A549 (cell line): ENCODE results near the gene SIRT4. TPM values are rescaled to one million over a fixed set of nuclear protein-coding genes. Genes with fewer than 3 reads are reported as not detected.

ENCODE experiments used
- BHLHE40 ChIP-seq: IDR thresholded peaks from 2 replicates; pipeline ENCODE4 v1.6.1; 2012; ENCODE audit warnings: low read depth, low read length, inconsistent platforms
- CBX2 ChIP-seq: fragments of 200-600 bp; sonication (generic); IDR thresholded peaks from 2 replicates; pipeline ENCODE4 v1.6.1; 2016; ENCODE audit warnings: low read depth, mild to moderate bottlenecking, borderline replicate concordance
- CEBPB ChIP-seq, 2 experiments: fragments of >200 bp in 1 of 2; sonication (Bioruptor Twin) in 1 of 2; formaldehyde crosslinking in 1 of 2; IDR thresholded peaks; 2 replicates each; pipeline ENCODE4 v1.6.1; 2012 to 2016
- EHMT2 ChIP-seq: fragments of 200-600 bp; sonication (generic); IDR thresholded peaks from 2 replicates; pipeline ENCODE4 v1.6.1; 2016; ENCODE audit warnings: antibody characterized with exemption, low read depth, mild to moderate bottlenecking, moderate library complexity
- ESRRA ChIP-seq: fragments of 150-350 bp; IDR thresholded peaks from 2 replicates; pipeline ENCODE4 v1.6.1; 2014; ENCODE audit warnings: mild to moderate bottlenecking, low read length, borderline replicate concordance
- FOXS1 ChIP-seq: fragments of 250-450 bp; sonication (Bioruptor Pico); IDR thresholded peaks from 2 replicates; pipeline ENCODE4 v1.5.0; 2020; ENCODE audit warnings: mild to moderate bottlenecking, moderate library complexity
- JUN ChIP-seq, 2 experiments: fragments of >200 bp; sonication (Bioruptor Twin); formaldehyde crosslinking; IDR thresholded peaks; 2 replicates in 1 of 2; 3 replicates in 1 of 2; pipeline ENCODE4 v1.6.1; 2016 to 2017
- KDM5A ChIP-seq: fragments of 200-600 bp; sonication (generic); IDR thresholded peaks from 2 replicates; pipeline ENCODE4 v1.6.1; 2016; ENCODE audit warnings: antibody characterized with exemption, mild to moderate bottlenecking
- NR3C1 ChIP-seq: fragments of >200 bp; sonication (Bioruptor Twin); formaldehyde crosslinking; IDR thresholded peaks from 3 replicates; pipeline ENCODE4 v1.6.1; 2017
- RAD21 ChIP-seq, 2 experiments: fragments of >200 bp in 1 of 2; sonication (Bioruptor Twin) in 1 of 2; formaldehyde crosslinking in 1 of 2; IDR thresholded peaks in 1 of 2; conservative IDR thresholded peaks in 1 of 2; 2 replicates in 1 of 2; 3 replicates in 1 of 2; pipeline ENCODE4 v1.6.1; 2012 to 2018; ENCODE audit warnings: inconsistent platforms in 1 of 2
- RARB ChIP-seq: fragments of 250-450 bp; sonication (Bioruptor Pico); IDR thresholded peaks from 2 replicates; pipeline ENCODE4 v1.8.0; 2021; ENCODE audit warnings: mild to moderate bottlenecking, moderate library complexity
- RNF2 ChIP-seq: fragments of 200-600 bp; sonication (generic); IDR thresholded peaks from 2 replicates; pipeline ENCODE4 v1.6.1; 2016; ENCODE audit warnings: low read depth, mild to moderate bottlenecking, antibody characterized with exemption, moderate library complexity, borderline replicate concordance
- SMC3 ChIP-seq: fragments of >200 bp; sonication (Bioruptor Twin); formaldehyde crosslinking; IDR thresholded peaks from 3 replicates; pipeline ENCODE4 v1.6.1; 2018; ENCODE audit warnings: inconsistent platforms
- TFCP2L1 ChIP-seq: fragments of 250-450 bp; sonication (Bioruptor Pico); IDR thresholded peaks from 2 replicates; pipeline ENCODE4 v1.5.0; 2021; ENCODE audit warnings: mild to moderate bottlenecking
- TP53 ChIP-seq: fragments of 250-450 bp; sonication (Bioruptor Pico); IDR thresholded peaks from 2 replicates; pipeline ENCODE4 v1.5.0; 2021; ENCODE audit warnings: mild to moderate bottlenecking, moderate library complexity
- ZSCAN20 ChIP-seq: fragments of 250-450 bp; sonication (Bioruptor Pico); IDR thresholded peaks from 2 replicates; pipeline ENCODE4 v1.8.0; 2022; ENCODE audit warnings: mild to moderate bottlenecking, moderate library complexity
- polyA plus RNA-seq, 4 experiments: library from polyadenylated mRNA; depleted of rRNA in 3 of 4; stranded (reverse); fragments of >200 nt; fragmentation: RNase III in 1 of 4; extraction: RNeasy Plus Mini Kit Qiagen cat#74134 plus additional on column Dnase treatment in 1 of 4; gene quantifications; 2 replicates in 3 of 4; 3 replicates in 1 of 4; pipeline ENCODE4 v1.2.3, GENCODE V29; 2011 to 2017
- TF ChIP-seq, protein P1 (sequence below): fragments of 250-450 bp; sonication (Bioruptor Pico); IDR thresholded peaks from 2 replicates; pipeline ENCODE4 v1.5.0; 2021; ENCODE audit warnings: mild to moderate bottlenecking, moderate library complexity, borderline replicate concordance
- TF ChIP-seq, protein P2 (sequence below): IDR thresholded peaks from 2 replicates; pipeline ENCODE4 v1.6.1; 2012
- TF ChIP-seq, protein P3 (sequence below): fragments of >200 bp; sonication (Bioruptor Twin); formaldehyde crosslinking; IDR thresholded peaks from 3 replicates; pipeline ENCODE4 v1.6.1; 2016
- TF ChIP-seq, protein P4 (sequence below): IDR thresholded peaks from 2 replicates; pipeline ENCODE4 v1.6.1; 2012; ENCODE audit warnings: low read depth, borderline replicate concordance
- TF ChIP-seq, protein P5 (sequence below): fragments of 450-650 bp; IDR thresholded peaks from 2 replicates; pipeline ENCODE4 v1.6.1; 2014; ENCODE audit warnings: antibody characterized with exemption

The SIRT4 gene
- polyA plus RNA-seq, 2 of the 4 experiments (the other 2 are of a cell fraction): 1.6 TPM

DNA sequence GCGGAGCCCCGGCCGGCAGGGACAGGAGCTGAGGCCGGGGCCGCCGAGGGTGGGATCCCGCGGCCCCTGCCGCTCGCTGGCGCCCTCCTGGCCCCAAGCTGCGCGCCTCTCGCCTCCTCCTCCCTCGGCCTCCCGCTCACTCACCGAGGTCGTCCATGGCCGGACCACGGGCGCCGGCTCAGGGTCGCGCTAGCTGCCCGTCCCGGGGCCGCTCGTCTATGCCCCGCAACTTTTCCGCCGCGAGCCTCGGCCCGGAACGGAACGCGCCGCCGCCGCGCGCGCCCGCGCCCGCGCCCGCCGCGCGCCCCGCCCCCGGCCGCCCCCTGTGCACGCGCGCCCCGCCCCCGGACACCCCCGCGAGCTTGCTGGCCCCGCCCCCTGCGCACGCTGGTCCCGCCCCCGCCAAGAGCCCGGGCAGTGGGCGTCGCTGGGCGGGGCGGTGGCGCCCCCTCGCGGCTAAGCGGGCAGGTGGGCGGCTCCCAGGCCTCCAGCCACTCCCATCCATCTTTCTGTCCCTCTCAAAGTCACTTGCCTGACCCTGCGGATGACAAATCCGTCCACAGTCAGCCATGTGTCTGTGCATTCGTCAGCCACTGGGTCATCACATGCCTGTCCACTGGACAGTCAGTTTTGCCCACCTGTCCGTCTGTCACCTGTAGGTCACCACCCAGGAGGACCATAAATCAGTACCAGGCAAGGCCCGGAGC lies 36.5 kb upstream of the SIRT4 start, which contains the start of gene PXN (continued):
- no peak for TF ChIP-seq ZSCAN20
- TF ChIP-seq, protein P1, sequence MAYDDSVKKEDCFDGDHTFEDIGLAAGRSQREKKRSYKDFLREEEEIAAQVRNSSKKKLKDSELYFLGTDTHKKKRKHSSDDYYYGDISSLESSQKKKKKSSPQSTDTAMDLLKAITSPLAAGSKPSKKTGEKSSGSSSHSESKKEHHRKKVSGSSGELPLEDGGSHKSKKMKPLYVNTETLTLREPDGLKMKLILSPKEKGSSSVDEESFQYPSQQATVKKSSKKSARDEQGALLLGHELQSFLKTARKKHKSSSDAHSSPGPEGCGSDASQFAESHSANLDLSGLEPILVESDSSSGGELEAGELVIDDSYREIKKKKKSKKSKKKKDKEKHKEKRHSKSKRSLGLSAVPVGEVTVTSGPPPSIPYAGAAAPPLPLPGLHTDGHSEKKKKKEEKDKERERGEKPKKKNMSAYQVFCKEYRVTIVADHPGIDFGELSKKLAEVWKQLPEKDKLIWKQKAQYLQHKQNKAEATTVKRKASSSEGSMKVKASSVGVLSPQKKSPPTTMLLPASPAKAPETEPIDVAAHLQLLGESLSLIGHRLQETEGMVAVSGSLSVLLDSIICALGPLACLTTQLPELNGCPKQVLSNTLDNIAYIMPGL (CRISPR knock-in tag): no peak
- TF ChIP-seq TP53 (CRISPR knock-in tag): no peak
- TF ChIP-seq FOXS1 (CRISPR knock-in tag): no peak
- TF ChIP-seq KDM5A: no peak
- TF ChIP-seq RNF2: no peak
- TF ChIP-seq TFCP2L1 (CRISPR knock-in tag): no peak
- TF ChIP-seq BHLHE40: no peak
- TF ChIP-seq, protein P2, sequence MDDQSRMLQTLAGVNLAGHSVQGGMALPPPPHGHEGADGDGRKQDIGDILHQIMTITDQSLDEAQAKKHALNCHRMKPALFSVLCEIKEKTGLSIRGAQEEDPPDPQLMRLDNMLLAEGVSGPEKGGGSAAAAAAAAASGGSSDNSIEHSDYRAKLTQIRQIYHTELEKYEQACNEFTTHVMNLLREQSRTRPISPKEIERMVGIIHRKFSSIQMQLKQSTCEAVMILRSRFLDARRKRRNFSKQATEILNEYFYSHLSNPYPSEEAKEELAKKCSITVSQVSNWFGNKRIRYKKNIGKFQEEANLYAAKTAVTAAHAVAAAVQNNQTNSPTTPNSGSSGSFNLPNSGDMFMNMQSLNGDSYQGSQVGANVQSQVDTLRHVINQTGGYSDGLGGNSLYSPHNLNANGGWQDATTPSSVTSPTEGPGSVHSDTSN: no peak
- TF ChIP-seq, protein P3, sequence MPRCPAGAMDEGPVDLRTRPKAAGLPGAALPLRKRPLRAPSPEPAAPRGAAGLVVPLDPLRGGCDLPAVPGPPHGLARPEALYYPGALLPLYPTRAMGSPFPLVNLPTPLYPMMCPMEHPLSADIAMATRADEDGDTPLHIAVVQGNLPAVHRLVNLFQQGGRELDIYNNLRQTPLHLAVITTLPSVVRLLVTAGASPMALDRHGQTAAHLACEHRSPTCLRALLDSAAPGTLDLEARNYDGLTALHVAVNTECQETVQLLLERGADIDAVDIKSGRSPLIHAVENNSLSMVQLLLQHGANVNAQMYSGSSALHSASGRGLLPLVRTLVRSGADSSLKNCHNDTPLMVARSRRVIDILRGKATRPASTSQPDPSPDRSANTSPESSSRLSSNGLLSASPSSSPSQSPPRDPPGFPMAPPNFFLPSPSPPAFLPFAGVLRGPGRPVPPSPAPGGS: 0 out of 3 replicates have a peak, but pooled peaks have one; percentile 24
- TF ChIP-seq ESRRA: peak; percentile 48; the same call in 1 of the 2 replicates
- peak; percentile 92 to 98 for TF ChIP-seq RAD21 (conservative IDR thresholded peaks at IDR 0.05 in 1 of 2, IDR thresholded peaks at IDR 0.05 in 1 of 2)
- TF ChIP-seq RARB (CRISPR knock-in tag): no peak
- peak; percentile 20 to 40; a peak in 1 of 5 replicates for TF ChIP-seq JUN (IDR thresholded peaks at IDR 0.05)
- TF ChIP-seq EHMT2: no peak
- TF ChIP-seq CEBPB (IDR thresholded peaks at IDR 0.05): no peak
- TF ChIP-seq CBX2: no peak
- TF ChIP-seq, protein P4, sequence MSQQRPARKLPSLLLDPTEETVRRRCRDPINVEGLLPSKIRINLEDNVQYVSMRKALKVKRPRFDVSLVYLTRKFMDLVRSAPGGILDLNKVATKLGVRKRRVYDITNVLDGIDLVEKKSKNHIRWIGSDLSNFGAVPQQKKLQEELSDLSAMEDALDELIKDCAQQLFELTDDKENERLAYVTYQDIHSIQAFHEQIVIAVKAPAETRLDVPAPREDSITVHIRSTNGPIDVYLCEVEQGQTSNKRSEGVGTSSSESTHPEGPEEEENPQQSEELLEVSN: no peak
- TF ChIP-seq SMC3: peak; percentile 99
- TF ChIP-seq, protein P5, sequence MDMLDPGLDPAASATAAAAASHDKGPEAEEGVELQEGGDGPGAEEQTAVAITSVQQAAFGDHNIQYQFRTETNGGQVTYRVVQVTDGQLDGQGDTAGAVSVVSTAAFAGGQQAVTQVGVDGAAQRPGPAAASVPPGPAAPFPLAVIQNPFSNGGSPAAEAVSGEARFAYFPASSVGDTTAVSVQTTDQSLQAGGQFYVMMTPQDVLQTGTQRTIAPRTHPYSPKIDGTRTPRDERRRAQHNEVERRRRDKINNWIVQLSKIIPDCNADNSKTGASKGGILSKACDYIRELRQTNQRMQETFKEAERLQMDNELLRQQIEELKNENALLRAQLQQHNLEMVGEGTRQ: 0 out of 2 replicates have a peak, but pooled peaks have one; percentile 10
- TF ChIP-seq NR3C1: no peak
